GM21529 (cell line): ENCODE data around the gene TEX29.

Source experiments
- ATAC-seq: cut with Tn5 transposase; IDR thresholded peaks from one replicate; pipeline ENCODE4 v1.9.1; 2021; ENCODE audit not compliant: unreplicated experiment

TEX29 gene

GRCh38 chr13:111390522-111391270, 70.3 kb downstream of the TEX29 start:
- ATAC-seq, result no peak

- no peak for ATAC-seq
Measured at GRCh38 chr13:111392486-111392885, 72.0 kb downstream of the TEX29 start.

DNA sequence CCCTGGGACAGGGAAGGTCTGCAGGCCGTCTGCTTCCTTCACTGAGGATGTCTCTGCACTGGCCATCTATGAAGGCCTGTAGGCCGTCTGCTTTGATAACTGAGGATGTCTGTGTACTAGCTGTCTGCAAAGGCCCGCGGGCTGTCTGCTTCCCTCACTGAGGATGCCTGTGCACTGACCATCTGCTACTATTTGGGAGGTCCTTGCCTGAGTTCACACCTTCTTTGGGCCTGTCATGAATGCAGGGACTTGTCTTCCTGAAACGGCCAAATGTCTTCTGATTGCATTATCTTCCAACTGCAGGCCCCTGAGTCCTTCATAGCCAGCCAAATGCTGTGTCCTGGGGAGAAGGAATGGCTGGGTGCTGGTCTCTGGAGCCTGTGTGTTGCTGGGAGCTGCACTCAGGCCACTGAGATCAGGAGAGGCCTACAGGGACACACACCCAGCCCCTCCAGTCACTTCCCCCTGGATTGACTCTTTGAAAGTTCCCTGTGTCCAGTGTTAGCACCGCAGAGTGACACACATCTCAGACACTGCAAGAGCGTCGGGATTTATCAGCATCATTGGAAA, 72.9 kb downstream of the TEX29 start:
- no peak for ATAC-seq
